ENCODE data around the gene SUN2.

SUN2 gene

GRCh38 chr22:38737302-38738060, 18.3 kb downstream of the SUN2 start (continued):
- peak; percentile 31; the same call in 1 of the 2 replicates for TF ChIP-seq PATZ1 (tag by site-specific recombination; IDR thresholded peaks at IDR 0.05)

DNA sequence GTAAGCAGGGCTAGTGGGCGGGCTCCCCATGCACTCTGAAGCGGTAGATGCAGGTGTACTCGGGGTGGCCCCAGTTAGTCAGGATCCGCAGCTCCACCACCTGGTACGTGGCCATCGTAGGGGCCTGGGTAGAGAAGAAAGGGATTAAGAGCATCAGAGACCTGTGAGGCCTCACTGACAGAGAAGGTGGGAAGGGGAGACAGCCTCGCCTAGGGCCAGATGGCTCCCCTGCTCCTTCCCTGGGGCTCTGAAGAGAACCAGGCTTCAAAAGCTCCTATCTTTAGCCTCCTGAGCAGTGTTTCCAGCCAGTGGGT, 19.6 kb downstream of the SUN2 start:
- H3K4me1 ChIP-seq (ENCODE audit: control insufficient read depth, insufficient read depth, low read length): no peaks in the 10 kb centered on the region
- no peaks in the 10 kb centered on the region for H3K9me3 ChIP-seq (ENCODE audit: control insufficient read depth, insufficient read depth, low read depth, low read length)
- peaks cover 23 to 96% of the 10 kb centered on the region in 2 experiments for H3K36me3 ChIP-seq (ENCODE audit: control insufficient read depth in 2 of 2, insufficient read depth in 1 of 2, low read length in 2 of 2)
- CTCF ChIA-PET: interaction anchor here (3.8 kb wide), 1 partner anchor 12 kb away, joined by 39 read pairs; no protein-coding TSS in a partner anchor
- TF ChIP-seq KLF10 (tag by site-specific recombination; IDR thresholded peaks at IDR 0.05) (no peak), ZNF211 (tag by site-specific recombination; IDR thresholded peaks at IDR 0.05; ENCODE audit: low read depth) (no peak), KLF9 (tag by site-specific recombination; IDR thresholded peaks at IDR 0.05; ENCODE audit: low read depth) (no peak), MYNN (tag by site-specific recombination; IDR thresholded peaks at IDR 0.05; ENCODE audit: borderline replicate concordance) (no peak), SCRT2 (tag by site-specific recombination; IDR thresholded peaks at IDR 0.05) (no peak), REPIN1 (tag by site-specific recombination; IDR thresholded peaks at IDR 0.05; ENCODE audit: low read depth) (no peak), ZNF473 (tag by site-specific recombination; IDR thresholded peaks at IDR 0.05) (no peak), PRDM10 (tag by site-specific recombination; IDR thresholded peaks at IDR 0.05) (no peak), ZNF350 (tag by site-specific recombination; IDR thresholded peaks at IDR 0.05) (no peak), ZSCAN23 (tag by site-specific recombination; IDR thresholded peaks at IDR 0.05) (no peak), SALL2 (tag by site-specific recombination; IDR thresholded peaks at IDR 0.05; ENCODE audit: borderline replicate concordance) (no peak), ZNF704 (tag by site-specific recombination; IDR thresholded peaks at IDR 0.05) (no peak), ZIC2 (tag by site-specific recombination; IDR thresholded peaks at IDR 0.05) (no peak)
- TF ChIP-seq, protein P1, sequence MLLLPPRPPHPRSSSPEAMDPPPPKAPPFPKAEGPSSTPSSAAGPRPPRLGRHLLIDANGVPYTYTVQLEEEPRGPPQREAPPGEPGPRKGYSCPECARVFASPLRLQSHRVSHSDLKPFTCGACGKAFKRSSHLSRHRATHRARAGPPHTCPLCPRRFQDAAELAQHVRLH (tag by site-specific recombination; IDR thresholded peaks at IDR 0.05): no peak
- POLR2A ChIA-PET: interaction anchor here (0.5 to 1.3 kb wide), 4 partner anchors 11 to 342 kb away, joined by 3 to 8 read pairs (median 5); no protein-coding TSS in a partner anchor
- no peak overlapping the region for H3K4me3 ChIP-seq (ENCODE audit: low read depth, low read length)
- H3K27ac ChIP-seq (ENCODE audit: extremely low read depth, low read depth, low read length): no peak overlapping the region

Data from HEK293 (cell line).